Measurements from ENCODE around the gene PPM1H. TPM values are rescaled to one million over a fixed set of nuclear protein-coding genes. Genes with fewer than 3 reads are reported as not detected.

Gene PPM1H
- total RNA-seq, 2 donors from 2014 or later: 46.4 to 74.4 TPM

- WGBS, 2 experiments (ENCODE audit: insufficient coverage in 1 of 2, insufficient read length in 1 of 2): 100% methylated on average over 1 of the region's 1 CpG
- DNase-seq: no peak
- Mint-ChIP-seq H3K9me3 (no peaks in the 10 kb centered on the region), H3K27ac (no peak overlapping the region), H3K27me3 (ENCODE audit: insufficient read depth) (no peaks in the 10 kb centered on the region), H3K36me3 (ENCODE audit: low read depth) (no peaks in the 10 kb centered on the region), H3K4me1 (peaks cover 29% of the 10 kb centered on the region), H3K4me3 (no peak overlapping the region)
- Histone ChIP-seq H3K4me1 (ENCODE audit: control insufficient read depth, insufficient read depth, low read length) (no peaks in the 10 kb centered on the region), H3K9me3 (ENCODE audit: control insufficient read depth, low read length) (no peaks in the 10 kb centered on the region), H3K27ac (ENCODE audit: low read depth, low read length) (no peak overlapping the region), H3K27me3 (ENCODE audit: control insufficient read depth, insufficient read depth, low read length, poor library complexity, severe bottlenecking) (no peaks in the 10 kb centered on the region), H3K9ac (ENCODE audit: extremely low read depth, low read length, poor library complexity, severe bottlenecking) (no peak overlapping the region), H3K4me3 (ENCODE audit: low read length) (no peak overlapping the region), H3K36me3 (ENCODE audit: control insufficient read depth, insufficient read depth, low read length) (no peaks in the 10 kb centered on the region)
- TF ChIP-seq CTCF (conservative IDR thresholded peaks at IDR 0.05): no peak
These were observed 78.5 kb downstream of the PPM1H start for GRCh38 chr12:62856454-62856853.

GRCh38 chr12:62854024-62854423 lies 80.9 kb downstream of the PPM1H start:
- H3K4me1 Mint-ChIP-seq: peaks cover 20% of the 10 kb centered on the region
- 94 to 100% methylated on average over 2 to 4 of the region's 4 CpGs for WGBS, 2 experiments (ENCODE audit: insufficient coverage in 1 of 2, insufficient read length in 1 of 2)
- Histone ChIP-seq H3K9me3 (ENCODE audit: control insufficient read depth, low read length) (no peaks in the 10 kb centered on the region), H3K4me1 (ENCODE audit: control insufficient read depth, insufficient read depth, low read length) (no peaks in the 10 kb centered on the region), H3K36me3 (ENCODE audit: control insufficient read depth, insufficient read depth, low read length) (no peaks in the 10 kb centered on the region), H3K4me3 (ENCODE audit: low read length) (no peak overlapping the region), H3K27ac (ENCODE audit: low read depth, low read length) (no peak overlapping the region), H3K27me3 (ENCODE audit: control insufficient read depth, insufficient read depth, low read length, poor library complexity, severe bottlenecking) (no peaks in the 10 kb centered on the region), H3K9ac (ENCODE audit: extremely low read depth, low read length, poor library complexity, severe bottlenecking) (no peak overlapping the region)
- no peaks in the 10 kb centered on the region for H3K27me3 Mint-ChIP-seq (ENCODE audit: insufficient read depth)
- DNase-seq: no peak
- H3K9me3 Mint-ChIP-seq: no peaks in the 10 kb centered on the region
- H3K27ac Mint-ChIP-seq: no peak overlapping the region
- no peak overlapping the region for H3K4me3 Mint-ChIP-seq
- H3K36me3 Mint-ChIP-seq (ENCODE audit: low read depth): no peaks in the 10 kb centered on the region
- no peak for TF ChIP-seq CTCF (conservative IDR thresholded peaks at IDR 0.05)

GRCh38 chr12:62849398-62849797 lies 85.6 kb downstream of the PPM1H start:
- H3K36me3 Mint-ChIP-seq (ENCODE audit: low read depth): peaks cover 2% of the 10 kb centered on the region
- no peak for DNase-seq
- no peaks in the 10 kb centered on the region for H3K36me3 ChIP-seq (ENCODE audit: control insufficient read depth, insufficient read depth, low read length)
- H3K4me3 ChIP-seq (ENCODE audit: low read length): no peak overlapping the region
- no peak for TF ChIP-seq CTCF (conservative IDR thresholded peaks at IDR 0.05)
- no peaks in the 10 kb centered on the region for H3K4me1 ChIP-seq (ENCODE audit: control insufficient read depth, insufficient read depth, low read length)
- H3K9me3 ChIP-seq (ENCODE audit: control insufficient read depth, low read length): no peaks in the 10 kb centered on the region
- H3K27me3 Mint-ChIP-seq (ENCODE audit: insufficient read depth): no peaks in the 10 kb centered on the region
- H3K27me3 ChIP-seq (ENCODE audit: control insufficient read depth, insufficient read depth, low read length, poor library complexity, severe bottlenecking): no peaks in the 10 kb centered on the region
- no peak overlapping the region for H3K9ac ChIP-seq (ENCODE audit: extremely low read depth, low read length, poor library complexity, severe bottlenecking)
- 100% methylated on average over 1 of the region's 1 CpG; no CpG with 5 or more reads in 1 of the 2 experiments for WGBS, 2 experiments (ENCODE audit: insufficient coverage in 1 of 2, insufficient read length in 1 of 2)
- H3K27ac Mint-ChIP-seq: no peak overlapping the region
- H3K4me3 Mint-ChIP-seq: no peak overlapping the region
- H3K27ac ChIP-seq (ENCODE audit: low read depth, low read length): no peak overlapping the region
- H3K4me1 Mint-ChIP-seq: peaks cover 40% of the 10 kb centered on the region
- H3K9me3 Mint-ChIP-seq: no peaks in the 10 kb centered on the region

Measured in endodermal cell (in vitro differentiated cells).